Stimulated activated CD4-positive, alpha-beta T cell treated with anti-CD3 and anti-CD28 coated beads, Interleukin-15, amount 100 ng/mL, for 48 hours (primary cell): ENCODE results near the gene COQ2.
"Not testable (repeated sequence)": the region's sequence is repeated elsewhere in the genome, so short reads cannot be mapped to it uniquely, and the experiment has no call there.

Experiments used
- DNase-seq, 2 donors: peaks; one replicate each; pipeline ENCODE4 v3.0.0-alpha.2; 2020; ENCODE audit warnings: low read depth in 2 of 2

The COQ2 gene

GRCh38 chr4:83248486-83248885 lies 36.1 kb downstream of the COQ2 start:
- no peak for DNase-seq

GRCh38 chr4:83247415-83248357 lies 36.9 kb downstream of the COQ2 start:
- DNase-seq: no peak

- DNase-seq: no peak
Observed at GRCh38 chr4:83241132-83241531, 43.5 kb downstream of the COQ2 start.

DNA sequence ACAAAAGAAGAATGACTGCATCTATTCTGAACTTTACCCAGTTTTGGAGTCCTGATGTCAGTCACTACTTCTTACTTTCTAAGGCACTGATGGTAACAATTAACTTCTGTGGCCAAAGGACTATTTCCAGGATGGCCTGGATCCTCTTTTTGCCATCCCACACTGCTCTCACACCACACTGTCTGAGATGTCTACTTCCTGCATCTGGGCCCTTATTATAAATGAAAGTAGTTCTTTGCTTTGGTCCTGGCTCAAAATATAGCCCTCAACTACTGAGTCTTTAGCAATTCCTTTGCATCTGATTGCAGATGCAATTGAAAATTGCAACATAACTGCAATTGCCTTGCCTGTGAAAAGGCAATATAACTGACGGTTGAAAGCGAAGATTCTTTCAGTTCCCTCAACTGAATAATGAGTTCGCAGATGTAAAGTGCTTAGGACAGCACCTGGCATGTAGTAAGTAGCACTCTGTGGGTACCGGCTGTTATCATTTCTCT lies 44.2 kb downstream of the COQ2 start:
- DNase-seq: no peak

DNA sequence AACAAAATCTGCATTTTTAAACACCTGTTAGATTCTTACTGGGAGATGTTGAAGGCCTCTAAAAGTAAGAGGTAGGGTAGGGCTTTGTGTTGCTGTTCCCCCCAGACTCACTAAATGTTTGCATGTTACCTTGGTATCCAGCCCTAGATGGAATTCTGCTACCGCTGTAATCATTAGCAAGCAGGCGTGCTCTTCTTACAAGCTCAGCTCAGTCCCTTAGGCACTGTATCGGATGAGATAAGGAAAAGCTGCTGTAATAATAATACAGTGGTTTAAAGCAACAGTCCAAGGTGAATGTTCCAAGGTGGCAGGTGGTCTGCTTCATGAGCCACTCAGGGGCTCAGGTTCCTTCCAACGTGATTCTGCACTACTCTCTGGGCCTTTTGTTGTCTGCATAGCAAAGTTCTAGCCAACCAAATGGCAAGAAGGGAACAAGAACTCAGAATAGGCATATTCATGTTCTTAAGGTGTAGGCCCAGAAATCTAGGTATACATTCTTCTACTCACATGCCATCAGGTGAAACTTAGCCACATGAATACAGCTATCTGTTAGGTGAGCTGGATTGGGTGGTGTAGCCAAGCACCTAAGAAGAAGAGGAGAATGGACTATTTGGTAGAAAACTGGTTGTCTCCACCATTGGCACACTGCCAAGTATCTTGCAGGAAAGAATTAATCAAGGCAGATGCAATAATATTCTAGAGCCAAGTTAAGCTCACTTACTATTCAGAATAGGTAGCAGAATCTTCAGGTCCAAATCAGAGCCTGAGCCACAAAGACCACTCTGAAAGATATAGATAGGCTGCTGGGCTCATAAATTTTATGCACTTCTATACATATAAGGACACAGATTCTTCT lies 46.0 kb downstream of the COQ2 start:
- DNase-seq: no peak

GRCh38 chr4:83237591-83237990 lies 47.0 kb downstream of the COQ2 start:
- DNase-seq: no peak

DNA sequence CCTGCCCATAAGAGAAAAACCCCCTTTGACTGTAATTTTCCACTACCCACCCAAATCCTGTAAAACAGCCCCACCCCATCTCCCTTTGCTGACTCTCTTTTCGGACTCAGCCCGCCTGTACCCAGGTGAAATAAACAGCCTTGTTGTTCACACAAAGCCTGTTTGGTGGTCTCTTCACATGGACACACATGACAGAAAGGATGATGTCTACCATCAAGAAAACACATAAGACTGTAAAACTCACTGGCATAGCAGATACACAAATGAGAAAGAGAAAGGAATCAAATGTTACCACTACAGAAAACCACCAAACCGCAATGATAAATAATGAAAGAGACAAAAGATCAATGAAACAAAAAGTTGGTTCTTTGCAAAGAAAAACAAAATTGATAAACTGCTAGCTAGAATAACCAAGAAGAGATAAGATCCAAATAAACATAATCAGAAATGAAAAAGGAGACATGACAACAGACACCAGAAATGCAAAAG lies 48.9 kb downstream of the COQ2 start:
- DNase-seq: not testable (repeated sequence)

- no peak for DNase-seq
Observed at GRCh38 chr4:83234902-83235644, 49.5 kb downstream of the COQ2 start.

GRCh38 chr4:83234387-83234786 lies 50.2 kb downstream of the COQ2 start:
- DNase-seq: not testable (repeated sequence)

DNA sequence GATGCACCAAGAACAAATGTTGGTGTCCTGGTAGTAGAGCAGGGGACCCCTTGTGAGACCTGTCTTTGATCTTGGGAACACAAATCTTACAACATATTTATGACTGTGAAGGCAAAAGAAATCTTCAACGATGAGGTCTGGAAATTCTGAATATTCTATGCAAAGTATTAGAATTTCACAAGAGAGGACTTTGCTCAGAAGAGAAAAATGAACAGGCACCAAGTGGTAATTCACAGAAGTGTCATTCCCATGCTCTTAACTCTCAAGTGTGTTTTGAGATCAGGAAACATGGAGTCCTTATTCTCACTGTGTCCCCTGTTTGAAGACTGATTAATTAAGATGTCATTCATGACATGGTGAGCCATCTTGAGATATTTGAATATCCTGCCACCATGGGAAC lies 52.5 kb downstream of the COQ2 start:
- no peak for DNase-seq

DNA sequence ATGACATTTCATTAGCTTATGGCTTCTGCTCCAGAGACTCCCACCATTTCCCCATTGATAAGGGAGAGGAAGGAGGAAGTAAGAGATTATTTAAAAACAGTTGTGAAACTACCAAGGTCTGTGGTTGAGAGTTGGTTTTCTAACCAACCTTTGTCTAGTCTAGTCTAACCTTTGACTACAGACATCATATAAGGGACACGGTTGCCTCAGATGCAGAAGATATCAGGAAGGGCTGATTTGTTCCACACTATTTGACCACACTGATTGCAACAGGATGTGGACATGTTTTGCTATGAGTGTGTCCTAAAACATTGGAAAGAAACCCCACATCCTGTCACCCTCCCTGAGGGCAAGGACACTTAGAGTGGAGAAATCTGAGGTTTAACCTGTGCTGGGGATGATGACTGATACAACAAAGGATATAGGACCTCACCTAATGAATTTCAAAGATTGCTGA lies 53.0 kb downstream of the COQ2 start:
- DNase-seq: no peak

DNA sequence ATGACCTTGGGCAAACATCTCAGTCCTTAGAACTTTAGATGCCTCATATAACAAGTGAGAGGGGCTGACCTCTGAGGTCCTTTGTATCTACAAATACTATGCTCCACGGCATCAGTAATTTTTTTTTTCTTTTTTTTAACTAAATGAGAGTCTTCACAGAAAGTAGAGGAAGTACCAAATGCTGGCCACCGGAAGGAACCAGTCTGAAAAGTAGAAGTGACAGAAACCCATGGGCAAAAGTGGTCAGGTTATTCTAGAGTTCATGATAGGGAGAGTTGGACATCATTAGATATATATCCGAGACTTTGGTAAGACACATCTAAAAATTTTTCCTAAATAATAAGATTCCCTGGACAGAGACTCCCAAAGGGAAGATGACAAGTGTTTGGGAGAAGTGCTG lies 53.7 kb downstream of the COQ2 start:
- DNase-seq: no peak

GRCh38 chr4:83229791-83230190 lies 54.8 kb downstream of the COQ2 start:
- no peak for DNase-seq

DNA sequence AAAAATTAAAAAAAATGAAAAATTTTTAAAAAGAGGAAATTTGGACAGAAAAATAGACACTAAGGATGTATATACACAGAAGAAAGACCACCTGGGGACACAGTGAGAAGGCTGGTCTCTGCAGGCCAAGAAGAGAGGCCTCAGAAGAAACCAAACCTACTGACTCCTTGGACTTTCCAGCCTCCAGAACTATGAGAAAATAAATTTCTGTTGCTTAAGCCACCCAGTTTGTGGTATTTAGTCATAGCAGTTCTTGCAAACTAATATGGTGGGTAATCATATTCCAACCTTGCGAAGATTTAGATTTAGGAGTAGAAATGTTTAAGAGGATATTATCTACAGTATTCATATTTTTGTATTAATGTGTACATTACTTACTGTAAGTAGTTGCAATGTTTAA lies 56.4 kb downstream of the COQ2 start:
- no peak for DNase-seq

DNA sequence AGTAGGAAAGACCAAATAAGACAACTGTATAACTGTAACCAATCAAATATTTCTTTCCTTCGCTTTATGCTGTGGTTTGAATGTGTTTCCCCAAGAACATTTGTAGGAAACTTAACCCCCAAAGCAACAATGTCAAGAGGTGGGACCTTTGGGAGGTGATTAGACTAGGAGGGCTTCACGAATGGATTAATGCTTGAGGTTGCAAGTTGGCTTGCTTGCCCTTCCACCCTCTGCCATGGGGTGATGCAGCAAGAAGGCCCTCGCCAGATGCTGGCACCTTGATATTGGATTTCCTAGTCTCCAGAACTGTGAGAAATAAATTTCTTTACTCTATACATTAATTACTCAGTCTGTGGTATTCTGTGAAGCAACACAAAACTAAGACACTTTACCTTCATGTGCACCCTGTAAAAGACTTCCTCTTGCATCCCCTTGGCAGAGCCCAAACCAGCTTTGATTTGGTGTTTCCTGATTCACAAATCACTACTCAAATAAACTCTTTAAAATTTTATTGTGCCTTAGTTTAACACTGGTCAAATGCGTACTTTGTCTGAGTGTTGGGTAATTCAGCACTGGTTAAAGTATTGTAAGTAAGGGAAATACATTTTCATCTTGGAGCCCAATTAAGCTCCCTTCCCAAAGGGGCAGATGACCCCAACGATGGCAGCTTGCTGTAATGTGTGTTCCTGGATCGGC lies 59.9 kb downstream of the COQ2 start:
- DNase-seq: no peak

DNA sequence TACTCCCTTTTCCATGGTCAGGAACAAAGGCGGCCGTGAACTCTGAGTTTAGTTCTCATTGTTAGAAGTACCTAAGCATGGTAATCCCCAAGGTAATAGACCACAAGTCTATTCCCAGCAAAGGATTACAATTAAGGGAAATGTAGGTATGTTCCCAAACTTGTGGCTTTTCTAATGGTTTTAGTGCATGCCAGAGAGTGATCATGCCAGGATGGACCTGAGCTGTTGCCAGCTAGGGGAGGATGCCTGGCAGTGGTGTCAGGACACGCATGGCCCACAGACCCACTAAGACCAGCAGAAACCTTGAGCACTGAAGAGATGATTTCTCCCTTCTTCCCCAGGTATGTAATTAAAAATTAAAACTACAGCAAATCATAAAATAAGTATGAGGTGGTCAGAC lies 60.8 kb downstream of the COQ2 start:
- no peak for DNase-seq

DNA sequence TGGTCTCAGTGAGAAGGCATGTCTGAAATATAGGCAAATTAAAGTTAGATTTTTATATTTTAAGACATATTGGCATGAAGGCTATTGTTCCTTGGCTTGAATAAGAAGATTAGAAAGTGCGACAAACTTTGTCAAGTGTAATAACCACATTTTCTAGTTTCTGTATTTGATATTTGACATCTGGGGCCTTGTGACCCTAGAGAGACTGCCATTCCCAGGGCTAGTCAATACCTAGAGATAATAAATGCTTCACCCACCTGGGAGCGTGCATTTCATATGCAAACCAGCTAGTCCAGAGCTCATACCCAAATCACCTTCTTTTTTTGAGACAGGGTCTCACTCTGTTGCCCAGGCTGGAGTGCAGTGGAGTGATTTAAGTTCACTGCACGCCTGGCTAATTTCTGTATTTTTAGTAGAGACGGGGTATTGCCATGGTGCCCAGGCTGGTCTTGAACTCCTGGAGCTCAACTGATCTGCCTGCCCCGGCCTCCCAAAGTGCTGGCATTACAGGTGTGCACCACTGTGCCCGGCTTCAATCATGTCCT lies 62.6 kb downstream of the COQ2 start:
- no peak for DNase-seq

GRCh38 chr4:83219344-83220331 lies 65.0 kb downstream of the COQ2 start:
- DNase-seq: peak; percentile 45 to 66
